NCI-H1694 (cell line): Measurements from ENCODE around the gene PKD1.

ENCODE experiments used
- DNase-seq: peaks from one replicate; lab custom pipeline; 2025; lab: John Stamatoyannopoulos, UW

Gene PKD1

DNA sequence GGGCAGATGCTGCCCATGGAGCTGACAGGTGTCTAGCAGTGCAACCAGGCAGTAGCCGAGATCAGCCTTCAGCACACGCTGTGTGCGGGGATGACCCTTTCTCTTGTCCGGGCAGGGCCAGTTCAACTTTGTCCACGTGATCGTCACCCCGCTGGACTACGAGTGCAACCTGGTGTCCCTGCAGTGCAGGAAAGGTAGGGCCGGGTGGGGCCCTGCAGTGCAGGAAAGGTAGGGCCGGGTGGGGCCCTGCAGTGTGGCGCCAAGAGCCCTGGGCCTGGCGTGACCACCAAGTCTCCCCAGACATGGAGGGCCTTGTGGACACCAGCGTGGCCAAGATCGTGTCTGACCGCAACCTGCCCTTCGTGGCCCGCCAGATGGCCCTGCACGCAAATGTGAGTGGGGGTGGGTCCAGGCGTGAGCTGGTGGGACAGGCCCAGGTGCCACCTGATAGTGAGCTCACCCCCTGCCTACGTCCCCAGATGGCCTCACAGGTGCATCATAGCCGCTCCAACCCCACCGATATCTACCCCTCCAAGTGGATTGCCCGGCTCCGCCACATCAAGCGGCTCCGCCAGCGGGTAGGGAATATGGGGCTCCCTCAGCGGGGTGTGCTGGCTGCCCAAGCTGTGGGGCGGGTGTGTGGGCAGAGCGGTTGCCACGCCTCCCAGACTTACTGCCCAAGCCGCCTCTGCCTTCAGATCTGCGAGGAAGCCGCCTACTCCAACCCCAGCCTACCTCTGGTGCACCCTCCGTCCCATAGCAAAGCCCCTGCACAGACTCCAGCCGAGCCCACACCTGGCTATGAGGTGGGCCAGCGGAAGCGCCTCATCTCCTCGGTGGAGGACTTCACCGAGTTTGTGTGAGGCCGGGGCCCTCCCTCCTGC, 47.7 kb downstream of the PKD1 start:
- DNase-seq, result no peak

- no peak for DNase-seq
Measured at GRCh38 chr16:2086812-2087747, 48.6 kb downstream of the PKD1 start.

- no peak for DNase-seq
Measured at GRCh38 chr16:2086106-2086742, 49.5 kb downstream of the PKD1 start.

DNA sequence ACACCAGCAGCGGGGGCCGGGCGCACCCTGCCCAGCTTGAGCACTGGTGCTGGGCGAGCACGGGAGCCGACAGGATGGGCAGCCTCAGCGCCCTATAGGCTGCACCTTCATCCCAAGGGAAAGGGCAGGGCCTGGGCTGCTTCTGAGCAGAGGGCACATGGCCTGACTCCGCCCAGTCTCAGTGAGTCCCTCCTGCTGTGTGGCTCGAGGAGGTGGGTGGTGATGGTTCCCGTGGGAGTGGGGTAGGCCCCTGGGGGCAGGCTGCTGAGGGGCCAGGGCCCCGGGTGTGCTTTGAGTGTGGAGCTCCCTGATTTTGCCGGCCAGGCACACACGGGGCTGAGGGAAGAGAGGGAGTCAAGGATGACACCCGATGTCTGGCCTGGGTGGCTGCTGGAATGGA, 50.0 kb downstream of the PKD1 start:
- DNase-seq, result no peak

DNA sequence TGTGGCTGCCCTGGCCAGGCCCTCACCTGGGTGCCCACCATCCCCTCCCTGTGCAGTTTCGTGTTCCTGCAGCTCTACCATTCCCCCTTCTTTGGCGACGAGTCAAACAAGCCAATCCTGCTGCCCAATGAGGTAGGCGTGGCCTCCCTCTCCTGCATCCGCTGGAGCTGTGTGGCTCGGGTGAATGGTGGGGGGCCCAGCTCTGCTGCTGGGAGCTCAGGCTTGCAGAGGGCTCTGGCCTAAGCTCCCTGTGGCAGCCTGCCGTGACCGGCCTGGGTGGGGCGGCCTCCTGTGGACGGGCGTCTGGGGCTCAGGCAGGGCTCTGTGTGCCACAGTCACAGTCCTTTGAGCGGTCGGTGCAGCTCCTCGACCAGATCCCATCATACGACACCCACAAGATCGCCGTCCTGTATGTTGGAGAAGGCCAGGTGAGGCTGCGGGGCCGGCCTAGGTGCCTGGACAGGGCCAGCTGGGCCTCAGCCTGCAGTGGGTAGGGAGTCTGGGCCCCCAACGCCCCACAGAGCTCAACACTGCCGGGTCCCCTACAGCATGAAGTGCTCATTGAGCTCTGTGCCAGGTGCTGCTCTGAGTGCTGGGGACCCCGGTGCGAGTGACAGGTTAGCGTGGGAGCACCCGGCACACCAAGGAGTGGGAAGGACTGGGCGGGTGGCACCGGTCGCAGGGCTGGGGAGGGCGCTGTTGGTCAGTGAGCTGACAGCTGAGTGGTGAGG, 50.6 kb downstream of the PKD1 start:
- no peak for DNase-seq

GRCh38 chr16:2083876-2084780, 51.6 kb downstream of the PKD1 start:
- DNase-seq, result no peak

DNA sequence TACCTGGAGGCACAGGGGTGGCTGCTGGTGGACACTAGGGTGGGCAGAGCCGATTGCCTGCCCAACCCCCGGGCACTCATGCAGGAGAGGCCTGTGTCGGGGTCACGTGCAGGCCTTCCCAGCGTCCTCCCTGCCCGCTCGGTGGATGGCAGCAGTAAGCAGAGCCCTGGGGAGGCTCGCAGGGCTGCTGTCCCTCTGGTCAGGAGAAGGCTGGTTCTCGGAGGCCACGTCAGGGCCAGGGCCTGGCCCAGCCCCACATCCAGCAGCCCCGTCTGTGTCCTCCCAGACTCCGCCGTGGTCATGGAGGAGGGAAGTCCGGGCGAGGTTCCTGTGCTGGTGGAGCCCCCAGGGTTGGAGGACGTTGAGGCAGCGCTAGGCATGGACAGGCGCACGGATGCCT, 52.3 kb downstream of the PKD1 start:
- no peak for DNase-seq

GRCh38 chr16:2082983-2083364, 52.7 kb downstream of the PKD1 start:
- DNase-seq, result no peak

- no peak for DNase-seq
Measured at GRCh38 chr16:2082171-2082982, 53.3 kb downstream of the PKD1 start.

GRCh38 chr16:2081201-2082084, 54.3 kb downstream of the PKD1 start:
- DNase-seq, result no peak

DNA sequence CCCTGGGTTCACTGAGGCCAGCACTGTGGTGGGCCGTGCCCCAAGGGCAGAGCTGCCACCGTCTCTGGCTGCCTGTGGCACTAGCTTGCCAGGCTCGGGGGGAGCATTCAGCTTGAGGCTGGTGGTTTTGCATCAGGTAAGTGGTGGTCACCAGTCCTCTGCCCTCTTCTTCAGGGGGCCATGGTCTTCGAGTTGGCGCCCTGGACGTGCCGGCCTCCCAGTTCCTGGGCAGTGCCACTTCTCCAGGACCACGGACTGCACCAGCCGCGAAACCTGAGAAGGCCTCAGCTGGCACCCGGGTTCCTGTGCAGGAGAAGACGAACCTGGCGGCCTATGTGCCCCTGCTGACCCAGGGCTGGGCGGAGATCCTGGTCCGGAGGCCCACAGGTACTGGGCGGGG, 55.7 kb downstream of the PKD1 start:
- DNase-seq, result no peak

DNA sequence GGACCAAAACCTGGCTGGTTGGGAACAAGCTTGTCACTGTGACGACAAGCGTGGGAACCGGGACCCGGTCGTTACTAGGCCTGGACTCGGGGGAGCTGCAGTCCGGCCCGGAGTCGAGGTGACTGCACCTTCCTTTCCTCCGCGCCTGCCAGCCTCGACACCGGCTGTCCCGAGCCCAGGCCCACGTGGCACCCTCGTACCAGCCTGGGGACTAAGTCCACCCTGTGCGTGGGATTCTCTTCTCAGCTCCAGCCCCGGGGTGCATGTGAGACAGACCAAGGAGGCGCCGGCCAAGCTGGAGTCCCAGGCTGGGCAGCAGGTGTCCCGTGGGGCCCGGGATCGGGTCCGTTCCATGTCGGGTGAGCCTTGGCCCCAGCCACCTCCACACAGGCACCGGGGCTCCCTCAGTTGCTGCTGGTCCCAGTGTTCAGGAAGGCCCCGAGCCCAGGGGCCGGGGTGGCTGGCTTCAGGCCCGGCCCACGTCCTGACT, 56.3 kb downstream of the PKD1 start:
- DNase-seq, result no peak

- DNase-seq, result no peak
Measured at GRCh38 chr16:2078691-2079090, 57.0 kb downstream of the PKD1 start.

GRCh38 chr16:2078096-2078495, 57.6 kb downstream of the PKD1 start:
- DNase-seq, result no peak

DNA sequence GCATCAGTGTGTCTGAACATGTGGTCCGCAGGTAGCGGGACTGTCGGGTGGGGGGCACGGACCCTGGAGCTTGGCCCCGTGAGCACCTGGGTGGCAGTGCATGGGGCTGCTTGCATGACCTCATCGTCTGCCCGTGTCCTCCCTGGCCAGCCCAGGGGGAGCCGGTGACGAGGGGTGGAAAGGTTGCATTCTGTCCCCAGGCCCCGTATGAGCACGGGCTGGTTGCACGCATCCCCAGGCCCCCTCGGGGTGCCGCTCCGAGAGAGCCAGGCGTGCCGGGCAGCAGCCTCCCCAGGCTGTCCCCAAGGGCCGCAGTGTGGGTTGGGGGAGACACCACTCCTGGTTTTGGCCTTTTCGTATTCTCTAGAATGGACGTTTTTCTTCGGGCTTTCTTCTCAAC, 58.0 kb downstream of the PKD1 start:
- no peak for DNase-seq

- no peak for DNase-seq
Measured at GRCh38 chr16:2077016-2077415, 58.7 kb downstream of the PKD1 start.

DNA sequence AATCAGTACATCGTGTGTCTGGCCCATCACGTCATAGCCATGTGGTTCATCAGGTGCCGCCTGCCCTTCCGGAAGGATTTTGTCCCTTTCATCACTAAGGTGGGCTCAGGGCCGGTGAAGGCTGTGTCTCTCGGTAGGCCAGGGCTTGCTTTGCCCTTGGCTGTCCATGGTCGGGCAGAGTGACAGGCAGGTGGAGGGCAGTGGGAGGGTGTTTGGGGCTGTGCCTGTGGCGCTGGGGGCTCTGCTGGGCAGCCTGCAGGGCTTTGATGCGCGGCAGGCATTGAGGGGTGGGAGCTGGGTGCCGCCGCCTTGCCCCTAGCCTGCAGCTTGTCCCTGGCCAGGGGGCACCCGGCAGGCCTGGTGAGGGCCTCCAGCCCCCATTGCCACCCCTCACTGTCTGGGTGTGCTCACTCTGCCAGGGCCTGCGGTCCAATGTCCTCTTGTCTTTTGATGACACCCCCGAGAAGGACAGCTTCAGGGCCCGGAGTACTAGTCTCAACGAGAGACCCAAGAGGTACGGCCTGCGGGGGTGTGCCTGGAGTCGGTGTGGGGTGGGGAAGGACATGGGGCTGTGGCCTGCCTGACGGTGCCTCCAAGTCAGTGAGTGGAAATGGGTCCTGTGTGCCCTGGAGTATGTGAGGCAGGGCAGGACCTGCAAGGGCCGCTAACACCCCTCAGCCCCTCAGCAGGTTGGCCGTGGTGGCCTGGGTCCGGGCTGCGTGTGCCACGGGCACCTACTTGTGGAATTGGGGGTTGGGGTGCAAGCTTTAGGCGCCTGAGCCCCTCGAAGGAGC, 59.4 kb downstream of the PKD1 start:
- DNase-seq, result no peak

DNA sequence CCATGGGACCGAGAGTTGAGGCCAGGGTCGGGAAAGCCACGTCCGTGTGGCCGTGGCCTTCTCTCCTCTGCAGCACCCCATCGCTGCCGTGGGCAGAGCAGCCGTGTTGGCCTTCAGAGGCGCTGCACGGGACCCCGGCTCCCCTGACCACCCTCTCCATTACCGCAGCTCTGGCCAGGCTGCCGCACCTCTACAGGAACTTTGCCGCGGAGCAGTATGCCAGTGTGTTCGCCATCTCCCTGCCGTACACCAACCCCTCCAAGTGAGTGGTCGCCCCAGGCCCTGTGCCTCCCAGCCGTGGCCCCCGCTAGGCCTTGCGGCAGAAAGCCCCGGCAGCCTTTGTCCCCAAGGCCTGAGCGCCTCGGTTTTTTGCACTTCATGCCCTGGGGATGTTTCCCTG, 60.1 kb downstream of the PKD1 start:
- DNase-seq, result no peak
